Lower leg skin (tissue), 3 donors: ENCODE measurements around the gene L3HYPDH.

ENCODE experiments used
- CTCF ChIP-seq, 3 donors: fragments of 450-650 bp; IDR thresholded peaks; one replicate each; pipeline ENCODE4 v1.5.1; 2016; ENCODE audit warnings: antibody characterized with exemption in 3 of 3, mild to moderate bottlenecking in 3 of 3, moderate library complexity in 2 of 3
- POLR2A ChIP-seq, 2 donors: fragments of 450-650 bp; IDR thresholded peaks; one replicate each; pipeline ENCODE4 v1.6.1; 2016 to 2017; ENCODE audit warnings: antibody characterized with exemption in 2 of 2, mild to moderate bottlenecking in 1 of 2, moderate library complexity in 1 of 2

GRCh38 chr14:59460378-59460777, 23.8 kb downstream of the L3HYPDH start:
- no peak for TF ChIP-seq CTCF (IDR thresholded peaks at IDR 0.05)
- no peak for TF ChIP-seq POLR2A (IDR thresholded peaks at IDR 0.05)
